Epithelial cell of esophagus (primary cell): ENCODE measurements around the gene FUT6.

Experiments
- DNase-seq: peaks from one replicate; pipeline ENCODE4 v3.0.0; 2010; ENCODE audit warnings: low read depth
- H3K4me3 ChIP-seq: 2 replicates; pipeline ENCODE4 v1.5.1; 2011; ENCODE audit warnings: mild to moderate bottlenecking, low read length, control low read depth
- TF ChIP-seq, protein P1 (sequence below): IDR thresholded peaks from 2 replicates; pipeline ENCODE4 v1.5.1; 2011; ENCODE audit warnings: low read depth, mild to moderate bottlenecking, low read length, control low read depth, inconsistent platforms; ENCODE audit not compliant: insufficient read depth; ENCODE audit errors: missing control alignments

FUT6 gene

DNA sequence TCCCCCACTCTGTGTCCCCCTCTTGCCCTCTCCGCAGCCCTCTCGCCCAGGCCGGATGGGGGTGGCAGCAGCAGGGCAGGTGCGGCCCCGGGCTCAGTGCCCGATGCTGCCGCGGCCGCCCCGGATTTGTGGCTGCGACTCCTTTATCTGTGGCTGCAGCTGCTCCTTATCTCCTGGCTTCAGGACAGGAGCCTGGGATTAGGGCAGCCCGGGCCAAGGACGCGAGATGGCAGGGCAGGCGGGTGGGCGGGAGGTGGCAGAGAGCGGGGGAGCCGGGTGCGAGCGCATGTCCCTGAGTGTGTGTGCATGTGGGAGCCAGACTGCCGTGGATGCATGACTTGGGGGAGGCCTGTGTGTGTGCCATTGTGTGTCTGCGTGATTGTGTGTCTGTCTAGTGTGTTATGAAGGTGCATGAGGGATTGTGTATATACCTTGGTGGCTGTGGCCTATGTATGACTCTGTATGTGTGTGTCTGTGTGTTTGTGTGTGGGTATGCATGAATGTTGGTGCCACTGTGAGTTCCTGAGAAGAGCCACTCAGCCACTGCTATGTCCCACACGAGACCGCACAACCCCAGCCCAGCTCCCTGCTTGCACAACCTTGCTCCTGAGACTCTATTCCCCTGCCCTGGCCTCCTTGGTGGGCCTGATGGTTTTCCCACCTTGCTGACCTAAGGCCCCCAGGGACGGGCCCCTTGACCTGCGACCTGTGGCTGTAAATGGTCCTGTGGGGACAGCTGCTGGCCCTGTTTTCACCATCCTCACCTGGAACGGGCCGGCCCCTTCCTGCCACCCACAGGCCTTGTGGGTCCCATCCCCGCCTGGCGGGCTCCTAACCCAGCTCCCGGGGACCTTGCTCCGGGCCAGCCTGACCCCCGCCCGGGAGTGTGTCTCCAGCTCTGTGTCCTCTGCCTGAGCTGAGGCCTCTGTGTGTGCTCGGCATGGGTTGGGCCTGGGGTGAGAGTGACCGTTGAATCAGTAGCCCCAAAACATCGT lies 40.0 kb downstream of the FUT6 start:
- TF ChIP-seq, protein P1, sequence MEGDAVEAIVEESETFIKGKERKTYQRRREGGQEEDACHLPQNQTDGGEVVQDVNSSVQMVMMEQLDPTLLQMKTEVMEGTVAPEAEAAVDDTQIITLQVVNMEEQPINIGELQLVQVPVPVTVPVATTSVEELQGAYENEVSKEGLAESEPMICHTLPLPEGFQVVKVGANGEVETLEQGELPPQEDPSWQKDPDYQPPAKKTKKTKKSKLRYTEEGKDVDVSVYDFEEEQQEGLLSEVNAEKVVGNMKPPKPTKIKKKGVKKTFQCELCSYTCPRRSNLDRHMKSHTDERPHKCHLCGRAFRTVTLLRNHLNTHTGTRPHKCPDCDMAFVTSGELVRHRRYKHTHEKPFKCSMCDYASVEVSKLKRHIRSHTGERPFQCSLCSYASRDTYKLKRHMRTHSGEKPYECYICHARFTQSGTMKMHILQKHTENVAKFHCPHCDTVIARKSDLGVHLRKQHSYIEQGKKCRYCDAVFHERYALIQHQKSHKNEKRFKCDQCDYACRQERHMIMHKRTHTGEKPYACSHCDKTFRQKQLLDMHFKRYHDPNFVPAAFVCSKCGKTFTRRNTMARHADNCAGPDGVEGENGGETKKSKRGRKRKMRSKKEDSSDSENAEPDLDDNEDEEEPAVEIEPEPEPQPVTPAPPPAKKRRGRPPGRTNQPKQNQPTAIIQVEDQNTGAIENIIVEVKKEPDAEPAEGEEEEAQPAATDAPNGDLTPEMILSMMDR: no peak
- DNase-seq: no peak
- no peak overlapping the region for H3K4me3 ChIP-seq

DNA sequence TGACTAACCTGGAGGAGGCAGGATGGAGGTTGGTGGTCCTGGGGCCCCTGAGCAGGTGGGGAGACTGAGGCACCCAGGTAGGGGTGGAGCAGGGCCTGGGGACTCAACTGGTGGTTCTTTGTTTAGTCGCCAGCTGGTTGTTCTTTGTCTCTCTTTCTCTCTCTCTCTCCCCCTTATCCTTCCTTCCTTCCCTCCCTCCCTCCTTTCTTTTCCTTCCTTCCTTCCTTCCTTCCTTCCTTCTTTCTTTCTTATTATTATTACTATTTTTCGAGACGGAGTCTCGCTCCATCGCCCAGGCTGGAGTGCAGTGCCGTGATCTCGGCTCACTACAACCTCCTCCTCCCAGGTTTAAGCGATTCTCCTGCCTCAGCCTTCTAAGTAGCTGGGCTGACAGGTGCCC lies 41.3 kb downstream of the FUT6 start:
- TF ChIP-seq, protein P1: no peak
- DNase-seq: no peak
- no peak overlapping the region for H3K4me3 ChIP-seq

DNA sequence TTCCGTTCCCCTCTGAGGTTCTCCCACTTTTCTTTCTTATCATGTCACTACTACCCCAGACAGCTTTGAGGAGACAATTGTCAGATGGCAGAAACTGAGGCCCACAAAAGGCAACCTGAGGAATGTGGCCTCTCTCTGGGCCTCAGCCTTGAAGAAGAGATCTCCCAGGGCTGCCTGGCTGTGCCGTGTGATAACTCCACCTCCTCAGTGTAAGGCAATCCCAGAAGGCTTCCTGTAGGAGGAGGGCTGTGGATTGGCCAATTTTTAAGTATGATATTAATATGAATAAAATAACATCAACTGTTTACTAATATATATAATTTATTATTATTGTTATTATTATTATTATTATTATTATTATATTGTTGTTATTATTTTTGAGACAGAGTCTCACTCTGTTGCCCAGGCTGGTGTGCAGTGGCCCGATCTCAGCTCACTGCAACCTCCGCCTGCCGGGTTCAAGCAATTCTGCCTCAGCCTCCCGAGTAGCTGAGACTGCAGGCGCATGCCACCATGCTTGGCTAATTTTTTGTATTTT lies 44.1 kb downstream of the FUT6 start:
- TF ChIP-seq, protein P1: no peak
- no peak overlapping the region for H3K4me3 ChIP-seq
- DNase-seq: no peak

DNA sequence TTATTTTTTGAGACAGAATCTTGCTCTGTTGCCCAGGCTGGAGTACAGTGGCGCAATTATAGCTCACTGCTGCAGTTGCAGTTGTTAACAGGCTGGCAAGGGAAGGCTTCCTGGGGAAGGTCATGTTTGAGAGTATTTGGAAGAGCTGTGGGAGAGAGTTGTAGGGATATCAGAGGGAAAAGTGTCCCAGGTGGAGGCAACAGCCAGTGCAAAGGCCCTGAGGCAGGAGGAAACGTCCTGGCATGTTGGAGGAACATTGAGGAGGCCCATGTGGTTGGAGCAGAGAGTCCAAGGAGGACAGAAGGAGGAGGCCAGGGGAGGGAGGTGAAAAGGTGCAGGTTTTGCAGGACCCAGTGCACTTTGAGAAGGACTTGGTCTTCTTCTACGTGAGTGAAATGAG lies 46.3 kb downstream of the FUT6 start:
- no peak overlapping the region for H3K4me3 ChIP-seq
- TF ChIP-seq, protein P1: no peak
- no peak for DNase-seq

DNA sequence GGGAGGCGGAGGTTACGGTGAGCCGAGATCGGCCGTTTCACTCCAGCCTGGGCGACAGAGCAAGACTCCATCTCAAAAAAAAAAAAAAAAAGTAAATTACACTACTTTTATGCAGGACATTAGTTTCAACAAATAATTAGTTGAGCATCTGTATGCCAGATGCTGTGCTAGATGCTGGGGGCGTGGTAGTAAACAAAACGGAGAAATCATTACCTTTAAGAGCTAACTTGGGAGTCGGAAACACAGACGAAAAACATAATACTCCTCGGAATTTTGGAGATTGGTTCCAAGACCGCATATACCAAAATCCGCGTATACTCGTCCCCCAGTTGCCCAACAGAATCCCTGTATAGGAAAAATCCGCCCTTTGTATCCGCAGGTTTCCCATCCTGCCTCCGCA lies 47.3 kb downstream of the FUT6 start:
- no peak for DNase-seq
- TF ChIP-seq, protein P1: no peak
- H3K4me3 ChIP-seq: no peak overlapping the region

DNA sequence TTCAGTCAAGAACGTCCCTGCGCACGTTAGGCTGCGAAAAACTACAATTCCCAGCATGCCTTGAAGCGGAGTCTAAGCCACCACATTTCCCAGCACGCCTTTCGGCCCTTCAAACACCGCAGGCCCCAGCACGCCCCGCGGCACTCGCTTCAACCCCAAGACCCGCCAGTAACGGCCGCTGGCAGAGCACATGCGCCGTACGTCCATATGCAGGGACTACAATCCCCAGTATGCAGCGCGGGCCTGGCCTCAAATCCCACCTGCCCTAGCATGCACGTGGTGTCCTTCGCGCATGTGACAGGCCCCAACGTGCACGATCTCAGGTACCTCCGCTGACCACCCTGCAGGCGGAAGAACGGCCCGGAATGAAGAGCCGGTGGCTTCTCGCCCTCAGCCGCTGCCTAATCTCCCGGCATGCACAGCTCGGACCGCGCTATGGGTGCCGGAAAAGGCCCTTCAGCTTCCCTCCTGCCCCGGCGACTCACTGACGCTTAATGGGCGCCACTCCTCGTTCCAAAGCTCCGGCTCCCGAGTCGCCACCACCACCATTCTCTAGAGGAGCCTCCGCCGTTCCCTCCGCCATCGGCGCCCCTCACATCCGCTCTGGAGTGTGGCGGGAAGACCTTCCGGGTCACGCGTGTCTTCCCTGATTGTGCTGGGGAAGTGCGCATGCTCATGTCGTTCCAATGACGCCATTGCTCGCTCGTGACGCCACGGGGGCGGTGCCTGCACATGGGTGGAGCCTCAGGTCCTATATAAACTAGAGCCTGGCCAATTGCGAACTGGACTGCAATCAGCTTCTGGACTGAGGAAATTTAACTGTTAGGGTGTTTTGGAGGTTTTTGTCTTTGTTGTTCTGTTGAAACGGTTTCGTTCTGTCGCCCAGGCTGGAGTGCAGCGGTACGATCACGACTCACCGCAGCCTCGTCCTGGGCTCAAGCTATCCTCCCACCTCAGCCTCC lies 48.7 kb downstream of the FUT6 start, which contains the start of gene DUS3L:
Gene DUS3L (minus strand): TSS at position 605 of the 962 bp plus-strand sequence. CDS start 22 bp downstream, at position 583.
- H3K4me3 ChIP-seq: peak within 1 kb of the TSS; percentile 96
- TF ChIP-seq, protein P1: no peak
- DNase-seq: peak; percentile 100
